GM23338 (cell line): ENCODE measurements around the gene SSTR5. TPM values are rescaled to one million over a fixed set of nuclear protein-coding genes. Genes with fewer than 3 reads are reported as not detected.

Source experiments
- ATAC-seq: fragments of 200-7000 bp; cut with Tn5 transposase; 3 replicates; pipeline ENCODE4 v1.9.1; 2020
- DNase-seq: peaks from one replicate; pipeline ENCODE4 v3.0.0-alpha.2; 2015; ENCODE audit warnings: low spot score
- H2AFZ ChIP-seq: fragments of 200-600 bp; sonication (generic); 2 replicates; pipeline ENCODE4 v1.8.0; 2016; ENCODE audit warnings: antibody characterized with exemption, mild to moderate bottlenecking, moderate library complexity
- H3F3A ChIP-seq: fragments of 200-600 bp; sonication (generic); replicated peaks from 2 replicates; pipeline ENCODE4 v1.8.0; 2017; ENCODE audit warnings: antibody characterized with exemption, mixed run types, low read depth
- H3K27ac ChIP-seq: fragments of 200-600 bp; sonication (generic); 2 replicates; pipeline ENCODE4 v1.6.1; 2016; ENCODE audit warnings: low read depth
- H3K27me3 ChIP-seq: fragments of 200-600 bp; sonication (generic); 2 replicates; pipeline ENCODE4 v1.8.0; 2016; ENCODE audit warnings: mild to moderate bottlenecking, mixed run types, moderate library complexity; ENCODE audit not compliant: insufficient read depth
- H3K36me3 ChIP-seq: fragments of 200-600 bp; sonication (generic); 2 replicates; pipeline ENCODE4 v1.8.0; 2016; ENCODE audit warnings: mild to moderate bottlenecking; ENCODE audit not compliant: insufficient read depth
- H3K4me1 ChIP-seq: fragments of 200-600 bp; sonication (generic); 2 replicates; pipeline ENCODE4 v1.8.0; 2016; ENCODE audit warnings: mild to moderate bottlenecking, moderate library complexity; ENCODE audit not compliant: insufficient read depth
- H3K4me2 ChIP-seq: fragments of 200-600 bp; sonication (generic); 2 replicates; pipeline ENCODE4 v1.7.1; 2017; ENCODE audit warnings: mixed run types
- H3K4me3 ChIP-seq: fragments of 200-600 bp; sonication (generic); 2 replicates; pipeline ENCODE4 v1.6.1; 2016; ENCODE audit warnings: mixed run types
- H3K79me2 ChIP-seq: fragments of 200-600 bp; sonication (generic); replicated peaks from 2 replicates; pipeline ENCODE4 v1.8.0; 2017; ENCODE audit warnings: mild to moderate bottlenecking; ENCODE audit not compliant: insufficient read depth
- H3K9me2 ChIP-seq: fragments of 200-600 bp; sonication (generic); 2 replicates; pipeline ENCODE4 v1.8.0; 2017; ENCODE audit not compliant: insufficient read depth
- H4K20me1 ChIP-seq: fragments of 200-600 bp; sonication (generic); replicated peaks from 2 replicates; pipeline ENCODE4 v1.8.0; 2017; ENCODE audit warnings: mild to moderate bottlenecking; ENCODE audit not compliant: insufficient read depth
- H3K27ac Mint-ChIP-seq: 2 replicates; pipeline ENCODE4 v1.8.0; 2020; ENCODE audit warnings: inconsistent platforms, mild to moderate bottlenecking, moderate library complexity, mixed read lengths
- H3K27me3 Mint-ChIP-seq: 3 replicates; pipeline ENCODE4 v1.8.0; 2022; ENCODE audit warnings: low read depth, mild to moderate bottlenecking, moderate library complexity, mixed read lengths, inconsistent platforms; ENCODE audit not compliant: insufficient read depth, poor library complexity
- H3K36me3 Mint-ChIP-seq: 3 replicates; pipeline ENCODE4 v1.8.0; 2021; ENCODE audit warnings: low read depth, mild to moderate bottlenecking, inconsistent platforms, moderate library complexity, mixed read lengths
- H3K4me1 Mint-ChIP-seq: 3 replicates; pipeline ENCODE4 v1.8.0; 2020; ENCODE audit warnings: mild to moderate bottlenecking, inconsistent platforms, mixed read lengths
- H3K4me3 Mint-ChIP-seq: 3 replicates; pipeline ENCODE4 v1.8.0; 2021; ENCODE audit warnings: moderate library complexity, mild to moderate bottlenecking, inconsistent platforms, mixed read lengths
- H3K9me3 Mint-ChIP-seq: 3 replicates; pipeline ENCODE4 v1.8.0; 2020; ENCODE audit warnings: moderate library complexity, mild to moderate bottlenecking, inconsistent platforms, mixed read lengths
- CREB1 ChIP-seq: fragments of 250-450 bp; sonication (Bioruptor Pico); IDR thresholded peaks from 2 replicates; pipeline ENCODE4 v1.5.0; 2020; ENCODE audit warnings: low read depth, mild to moderate bottlenecking, moderate library complexity
- CTCF ChIP-seq, 2 experiments: fragments of 200-600 bp in 1 of 2; sonication (generic) in 1 of 2; conservative IDR thresholded peaks; 2 replicates each; pipeline versions ENCODE4 v1.5.1 to v1.6.1; 2016 to 2017; ENCODE audit warnings: antibody characterized with exemption in 2 of 2, low read depth in 2 of 2, mild to moderate bottlenecking in 2 of 2, moderate library complexity in 1 of 2
- ETS1 ChIP-seq: IDR thresholded peaks from 2 replicates; pipeline ENCODE4 v1.6.1; 2016; ENCODE audit warnings: antibody characterized with exemption
- EZH2 ChIP-seq: fragments of 200-600 bp; sonication (generic); IDR thresholded peaks from one replicate; pipeline ENCODE4 v1.8.0; 2017; ENCODE audit warnings: antibody characterized with exemption, mild to moderate bottlenecking, low read depth; ENCODE audit not compliant: unreplicated experiment
- EZH2phosphoT487 ChIP-seq: fragments of 200-600 bp; sonication (generic); IDR thresholded peaks from one replicate; pipeline ENCODE4 v1.8.1; 2018; ENCODE audit warnings: antibody characterized with exemption; ENCODE audit not compliant: unreplicated experiment
- JUNB ChIP-seq: IDR thresholded peaks from one replicate; pipeline ENCODE4 v1.6.1; 2016; ENCODE audit warnings: antibody characterized with exemption; ENCODE audit not compliant: unreplicated experiment
- NANOG ChIP-seq: IDR thresholded peaks from 2 replicates; pipeline ENCODE4 v1.6.1; 2016; ENCODE audit warnings: antibody characterized with exemption, borderline replicate concordance
- POLR2AphosphoS5 ChIP-seq: IDR thresholded peaks from 2 replicates; pipeline ENCODE4 v1.6.1; 2016; ENCODE audit warnings: antibody characterized with exemption, low read depth
- REST ChIP-seq: IDR thresholded peaks from one replicate; pipeline ENCODE4 v1.6.1; 2018; ENCODE audit warnings: antibody characterized with exemption; ENCODE audit not compliant: unreplicated experiment
- STAT1 ChIP-seq: IDR thresholded peaks from one replicate; pipeline ENCODE4 v1.6.1; 2016; ENCODE audit warnings: antibody characterized with exemption; ENCODE audit not compliant: unreplicated experiment
- ZNF114 ChIP-seq: fragments of 250-450 bp; sonication (Bioruptor Pico); IDR thresholded peaks from 2 replicates; pipeline ENCODE4 v1.5.0; 2020; ENCODE audit warnings: mild to moderate bottlenecking, moderate library complexity
- ZNF331 ChIP-seq: fragments of 250-450 bp; sonication (Bioruptor Pico); IDR thresholded peaks from 2 replicates; pipeline ENCODE4 v1.5.0; 2020; ENCODE audit warnings: low read depth, mild to moderate bottlenecking, moderate library complexity
- ZNF462 ChIP-seq: fragments of 250-450 bp; sonication (Bioruptor Pico); IDR thresholded peaks from 2 replicates; pipeline ENCODE4 v1.5.0; 2020; ENCODE audit warnings: mild to moderate bottlenecking, moderate library complexity
- polyA plus RNA-seq: library from polyadenylated mRNA; unstranded; fragments of >200 nt; fragmentation: Nextera tagmentation; extraction: Ambion mirVana; gene quantifications from 2 replicates; pipeline ENCODE4 v1.2.1, GENCODE V29; 2016
- total RNA-seq: library from RNA; depleted of rRNA; stranded (reverse); fragments of >200 nt; shearing (Covaris generic); gene quantifications from 2 replicates; pipeline ENCODE4 v1.2.3, GENCODE V29; 2014

Gene SSTR5
- total and polyA plus RNA-seq, 2 experiments from 2014 or later = 0.60 to 1.0 TPM

GRCh38 chr16:1121009-1121408 lies 48.5 kb downstream of the SSTR5 start:
- no peaks in the 10 kb centered on the region for H3K27me3 ChIP-seq
- H4K20me1 ChIP-seq = no peaks in the 10 kb centered on the region
- no peak overlapping the region for H3K4me2 ChIP-seq
- Mint-ChIP-seq H3K36me3 (no peaks in the 10 kb centered on the region), H3K27ac (no peak overlapping the region), H3K4me1 (no peaks in the 10 kb centered on the region), H3K4me3 (no peak overlapping the region), H3K9me3 (no peaks in the 10 kb centered on the region), H3K27me3 (no peaks in the 10 kb centered on the region)
- H3K36me3 ChIP-seq = no peaks in the 10 kb centered on the region
- DNase-seq (no peak), ATAC-seq (no peak)
- no peaks in the 10 kb centered on the region for H3F3A ChIP-seq
- H2AFZ ChIP-seq = no peak overlapping the region
- no peaks in the 10 kb centered on the region for H3K4me1 ChIP-seq
- no peak overlapping the region for H3K4me3 ChIP-seq
- TF ChIP-seq STAT1 = no peak
- TF ChIP-seq EZH2 = no peak
- TF ChIP-seq NANOG = no peak
- TF ChIP-seq JUNB = no peak
- TF ChIP-seq CREB1 = no peak
- TF ChIP-seq ZNF462 (CRISPR knock-in tag) = no peak
- no peak for TF ChIP-seq REST
- no peak for TF ChIP-seq EZH2phosphoT487
- TF ChIP-seq POLR2AphosphoS5 = no peak
- TF ChIP-seq CTCF (conservative IDR thresholded peaks at IDR 0.05; ENCODE audit: low read depth in 2 of 2) = no peak
- TF ChIP-seq ZNF114 = no peak
- no peak for TF ChIP-seq ZNF331 (CRISPR knock-in tag)
- TF ChIP-seq ETS1 = no peak
- H3K27ac ChIP-seq = no peak overlapping the region
- H3K9me2 ChIP-seq = no peaks in the 10 kb centered on the region
- no peaks in the 10 kb centered on the region for H3K79me2 ChIP-seq
